Adrenal gland (tissue), 5 donors: ENCODE measurements around the gene SPATA3.

Experiments used
- CTCF ChIP-seq, 6 experiments: fragments of 450-650 bp in 4 of 6; fragments of 200-600 bp in 2 of 6; sonication (generic) in 1 of 6; IDR thresholded peaks; 1 replicate in 5 of 6; 2 replicates in 1 of 6; pipeline versions ENCODE4 v1.5.1 to v1.8.0; 2016 to 2021; ENCODE audit warnings: antibody characterized with exemption in 6 of 6, mild to moderate bottlenecking in 2 of 6, moderate library complexity in 1 of 6
- POLR2A ChIP-seq, 2 donors: fragments of 450-650 bp; IDR thresholded peaks; one replicate each; pipeline ENCODE4 v1.6.1; 2017; ENCODE audit warnings: antibody characterized with exemption in 2 of 2, mild to moderate bottlenecking in 2 of 2, moderate library complexity in 1 of 2
- donor health status: DM: no; HTN: no; CAD: no.

- TF ChIP-seq POLR2A (IDR thresholded peaks at IDR 0.05) (no peak), CTCF (IDR thresholded peaks at IDR 0.05) (no peak)
Observed at GRCh38 chr2:231050018-231050901, 54.3 kb downstream of the SPATA3 start.
